Stomach smooth muscle (tissue), 2 donors: ENCODE measurements around the gene ONECUT1.

Source experiments
- H3K27ac ChIP-seq: one replicate; pipeline ENCODE4 v1.7.0; 2013; ENCODE audit warnings: mild to moderate bottlenecking, low read length, inconsistent platforms
- H3K27me3 ChIP-seq, 2 donors: one replicate each; pipeline ENCODE4 v1.7.0; 2013; ENCODE audit warnings: low read length in 2 of 2; ENCODE audit not compliant: insufficient read depth in 2 of 2, control insufficient read depth in 1 of 2
- H3K36me3 ChIP-seq, 2 donors: one replicate each; pipeline ENCODE4 v1.7.0; 2013; ENCODE audit warnings: low read length in 2 of 2; ENCODE audit not compliant: control insufficient read depth in 2 of 2, insufficient read depth in 2 of 2
- H3K4me1 ChIP-seq: one replicate; pipeline ENCODE4 v1.7.0; 2013; ENCODE audit warnings: low read length; ENCODE audit not compliant: control insufficient read depth, insufficient read depth
- H3K4me3 ChIP-seq, 2 donors: one replicate each; pipeline ENCODE4 v1.7.0; 2013; ENCODE audit warnings: low read length in 2 of 2
- H3K9ac ChIP-seq, 2 donors: one replicate each; pipeline ENCODE4 v1.7.0; 2013; ENCODE audit warnings: low read length in 2 of 2, mild to moderate bottlenecking in 1 of 2
- H3K9me3 ChIP-seq, 2 donors: one replicate each; pipeline ENCODE4 v1.7.0; 2013; ENCODE audit warnings: low read length in 2 of 2; ENCODE audit not compliant: control insufficient read depth in 2 of 2
- donor health status: healthy.
- donor health status: Pancreatic carcinoma.

The ONECUT1 gene

DNA sequence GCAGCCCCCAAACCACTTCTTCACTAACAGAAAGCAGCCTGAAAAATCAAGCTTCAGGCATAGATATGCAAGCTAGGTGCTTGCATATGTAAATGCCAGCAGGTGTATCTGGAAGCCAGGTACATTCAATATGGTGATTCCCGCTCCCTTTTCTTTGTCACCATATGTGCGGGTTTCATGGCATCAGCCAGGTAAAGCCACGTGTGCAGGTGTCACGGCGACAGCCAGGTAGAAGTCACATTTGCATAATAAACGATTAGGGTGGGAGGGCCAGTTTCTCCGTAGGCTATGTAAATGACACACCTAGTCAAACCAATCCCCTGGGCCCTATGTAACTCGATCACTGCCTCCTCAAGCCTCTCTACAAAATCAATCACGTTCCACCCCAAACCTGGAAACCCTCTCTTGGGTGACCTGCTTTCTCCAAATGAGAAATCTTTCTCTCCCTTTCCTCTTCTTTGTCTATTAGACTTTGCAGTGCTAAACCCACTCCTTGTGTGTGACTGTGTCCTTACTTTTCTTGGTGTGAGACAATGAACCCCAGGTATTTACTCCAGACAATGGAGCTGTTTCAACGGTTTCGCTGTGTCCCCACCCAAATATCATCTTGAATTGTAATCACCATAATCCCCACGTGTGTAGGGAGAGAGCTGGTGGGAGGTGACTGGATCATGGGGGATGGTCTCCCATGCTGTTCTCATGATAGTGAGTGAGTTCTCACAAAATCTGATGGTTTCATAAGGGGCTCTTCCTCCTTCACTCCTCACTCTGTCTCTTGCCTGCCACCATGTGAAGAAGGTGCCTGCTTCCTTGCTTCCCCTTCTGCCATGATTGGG, 44.6 kb downstream of the ONECUT1 start:
- Histone ChIP-seq H3K27ac (no peak overlapping the region), H3K36me3 (no peaks in the 10 kb centered on the region), H3K4me1 (no peaks in the 10 kb centered on the region), H3K4me3 (no peak overlapping the region), H3K9me3 (no peaks in the 10 kb centered on the region), H3K9ac (no peak overlapping the region), H3K27me3 (peaks cover 5 to 6% of the 10 kb centered on the region in 2 donors)

DNA sequence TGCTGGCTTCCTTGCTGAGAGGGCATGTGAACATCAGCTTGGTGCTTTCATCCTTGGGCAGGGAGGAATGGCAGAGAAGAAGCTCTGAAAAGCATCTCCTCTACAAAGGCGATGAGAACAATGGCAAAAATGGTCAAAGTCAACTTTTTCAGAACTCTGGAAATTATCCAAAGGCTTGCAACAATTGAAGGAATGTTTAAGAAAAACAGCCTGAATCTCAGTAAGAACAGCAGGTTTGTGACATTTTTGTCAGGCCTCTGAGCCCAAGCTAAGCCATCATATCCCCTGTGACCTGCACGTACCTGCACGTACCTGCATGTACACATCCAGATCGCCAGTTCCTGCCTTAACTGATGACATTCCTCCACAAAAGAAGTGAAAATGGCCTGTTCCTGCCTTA, 51.8 kb downstream of the ONECUT1 start:
- no peaks in the 10 kb centered on the region for H3K9me3 ChIP-seq
- H3K36me3 ChIP-seq: no peaks in the 10 kb centered on the region
- H3K27me3 ChIP-seq: no peaks in the 10 kb centered on the region
- no peak overlapping the region for H3K27ac ChIP-seq
- H3K9ac ChIP-seq: no peak overlapping the region
- peaks cover 5% of the 10 kb centered on the region for H3K4me1 ChIP-seq
- H3K4me3 ChIP-seq: no peak overlapping the region

DNA sequence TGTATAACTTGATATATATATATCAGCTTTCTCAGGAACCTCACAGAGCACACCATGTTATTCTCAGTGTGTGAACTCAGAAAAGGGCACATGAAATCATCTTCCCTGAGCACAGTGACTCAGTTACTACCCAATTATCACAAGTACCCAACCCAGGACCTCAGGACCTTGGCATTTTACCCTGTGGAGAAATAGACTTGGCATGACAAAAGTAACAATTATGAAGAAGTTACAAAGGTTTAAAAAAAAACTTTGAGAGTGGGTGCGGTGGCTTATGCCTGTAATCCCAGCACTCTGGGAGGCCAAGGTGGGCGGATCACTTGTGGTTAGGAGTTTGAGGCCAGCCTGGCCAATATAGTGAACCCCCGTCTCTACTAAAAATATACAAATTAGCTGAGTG, 52.4 kb downstream of the ONECUT1 start:
- Histone ChIP-seq H3K36me3 (no peaks in the 10 kb centered on the region), H3K9ac (no peak overlapping the region), H3K4me1 (peaks cover 6% of the 10 kb centered on the region), H3K4me3 (no peak overlapping the region), H3K27ac (no peak overlapping the region), H3K9me3 (no peaks in the 10 kb centered on the region), H3K27me3 (no peaks in the 10 kb centered on the region)

DNA sequence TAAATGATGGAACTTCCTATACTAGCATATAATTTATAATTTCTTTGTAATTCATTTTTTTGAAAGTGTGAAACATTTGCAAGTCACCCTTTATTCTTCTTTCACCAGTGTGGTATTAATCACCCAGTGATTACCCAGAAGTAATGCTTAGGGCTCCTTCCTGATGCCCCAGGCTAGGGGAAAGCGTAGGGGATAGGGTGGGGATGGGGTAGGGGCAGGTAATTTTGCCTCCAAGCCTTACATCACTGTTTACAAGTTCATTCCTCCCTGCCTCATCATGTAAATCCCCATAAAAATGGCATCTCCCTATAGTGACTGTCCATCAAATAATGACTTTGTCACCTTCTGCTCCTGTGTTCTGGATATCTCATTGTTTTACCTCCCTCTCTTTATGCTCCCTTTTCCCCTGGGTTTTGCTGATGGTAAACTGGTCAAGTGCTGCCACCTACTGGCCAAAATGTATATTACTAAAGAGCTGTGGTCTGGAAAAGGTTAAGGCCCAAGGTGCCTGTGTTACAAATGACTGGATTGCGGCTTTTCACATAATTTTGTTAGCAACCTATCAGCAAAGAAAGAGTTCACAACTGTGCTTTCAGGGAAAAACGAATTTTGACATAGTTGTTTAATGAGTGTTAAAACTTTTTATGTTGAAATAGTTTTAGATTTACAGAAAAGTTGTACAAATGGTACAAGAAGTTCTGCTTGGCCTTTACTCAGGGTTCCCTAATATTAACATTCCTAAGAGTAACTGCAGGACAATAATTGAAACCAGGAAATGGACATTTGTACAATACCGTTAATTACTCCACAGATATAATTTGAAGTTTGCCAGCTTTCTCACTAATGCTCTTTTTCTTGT, 54.7 kb downstream of the ONECUT1 start:
- H3K27ac ChIP-seq: no peak overlapping the region
- H3K4me1 ChIP-seq: peaks cover 6% of the 10 kb centered on the region
- no peak overlapping the region for H3K9ac ChIP-seq
- H3K36me3 ChIP-seq: no peaks in the 10 kb centered on the region
- H3K4me3 ChIP-seq: no peak overlapping the region
- H3K27me3 ChIP-seq: peaks cover 0 to 1% of the 10 kb centered on the region in 2 donors
- H3K9me3 ChIP-seq: no peaks in the 10 kb centered on the region

DNA sequence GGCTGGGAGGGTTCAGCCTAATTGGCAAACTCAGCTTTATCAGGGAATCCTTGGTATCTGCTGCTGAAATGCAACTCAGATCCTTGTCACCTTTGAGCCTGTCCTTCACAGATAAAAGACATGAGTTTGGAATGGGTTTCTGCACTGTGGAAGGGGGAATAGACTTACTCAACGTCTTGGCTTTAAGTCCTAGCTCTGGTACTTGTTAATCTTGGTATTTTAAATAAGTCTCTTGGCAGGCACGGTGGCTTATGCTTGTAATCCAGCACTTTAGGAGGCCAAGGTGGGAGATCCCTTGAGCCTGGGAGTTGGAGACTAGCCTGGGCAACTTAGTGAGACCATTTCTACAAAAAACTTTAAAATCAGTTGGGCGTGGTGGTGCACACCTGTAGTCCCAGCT, 55.8 kb downstream of the ONECUT1 start:
- no peak overlapping the region for H3K4me3 ChIP-seq

DNA sequence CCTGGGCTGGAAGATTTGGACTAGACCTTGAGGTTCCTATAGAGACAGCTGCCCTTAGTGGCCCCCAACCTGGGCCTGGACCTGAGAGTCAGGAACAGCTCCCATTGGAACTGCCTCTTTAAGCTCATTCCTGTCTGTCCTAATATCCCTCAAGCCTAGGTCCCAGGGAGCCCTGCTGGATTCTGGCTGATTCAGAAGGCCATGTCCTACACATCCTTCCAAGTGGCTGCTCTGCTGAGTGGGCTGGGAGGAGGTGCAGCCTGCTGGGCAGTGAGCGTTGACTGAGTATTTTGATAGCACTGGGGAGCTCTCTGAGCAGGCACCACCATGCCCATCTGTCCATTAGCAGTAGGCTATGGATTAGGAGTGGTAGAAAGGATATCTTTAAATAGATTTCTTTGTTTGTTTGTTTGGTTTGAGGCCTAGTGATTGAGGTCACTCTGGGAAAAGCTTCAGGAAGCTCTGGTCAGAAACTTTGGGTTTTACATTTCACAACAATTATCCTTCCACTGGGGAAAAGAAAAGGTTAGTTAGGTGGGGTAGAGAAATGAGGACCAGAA, 56.4 kb downstream of the ONECUT1 start:
- Histone ChIP-seq H3K27ac (no peak overlapping the region), H3K9me3 (no peaks in the 10 kb centered on the region), H3K4me3 (no peak overlapping the region), H3K27me3 (peaks cover 0 to 2% of the 10 kb centered on the region in 2 donors), H3K36me3 (no peaks in the 10 kb centered on the region), H3K9ac (no peak overlapping the region), H3K4me1 (peaks cover 6% of the 10 kb centered on the region)

More for the DNA sequence above, 55.8 kb downstream of the ONECUT1 start:
- Histone ChIP-seq H3K4me1 (peaks cover 6% of the 10 kb centered on the region), H3K9ac (no peak overlapping the region), H3K36me3 (no peaks in the 10 kb centered on the region), H3K27me3 (peaks cover 0 to 2% of the 10 kb centered on the region in 2 donors), H3K9me3 (no peaks in the 10 kb centered on the region), H3K27ac (no peak overlapping the region)

DNA sequence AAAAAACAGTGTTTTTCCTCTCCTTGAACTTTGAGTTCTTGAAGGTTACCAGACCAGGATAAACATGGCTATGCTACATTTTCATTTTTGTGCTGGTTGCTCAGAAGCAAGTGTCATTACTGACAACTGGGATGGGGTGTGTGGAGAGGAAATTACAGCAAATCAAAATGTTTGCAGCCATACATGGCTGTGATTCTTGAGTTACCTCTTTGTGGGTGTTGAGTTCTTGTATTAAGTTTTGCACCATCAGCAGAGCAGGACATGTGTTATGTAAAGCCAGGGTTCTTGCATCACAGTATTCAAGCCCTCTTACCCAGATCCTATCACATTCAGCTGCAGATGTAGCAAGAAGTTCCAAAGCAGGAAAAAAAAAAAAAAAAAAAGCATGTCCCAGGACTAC, 57.0 kb downstream of the ONECUT1 start:
- Histone ChIP-seq H3K27me3 (peaks cover 0 to 2% of the 10 kb centered on the region in 2 donors), H3K27ac (no peak overlapping the region), H3K9ac (no peak overlapping the region), H3K9me3 (no peaks in the 10 kb centered on the region), H3K4me3 (no peak overlapping the region), H3K36me3 (no peaks in the 10 kb centered on the region), H3K4me1 (peaks cover 6% of the 10 kb centered on the region)

DNA sequence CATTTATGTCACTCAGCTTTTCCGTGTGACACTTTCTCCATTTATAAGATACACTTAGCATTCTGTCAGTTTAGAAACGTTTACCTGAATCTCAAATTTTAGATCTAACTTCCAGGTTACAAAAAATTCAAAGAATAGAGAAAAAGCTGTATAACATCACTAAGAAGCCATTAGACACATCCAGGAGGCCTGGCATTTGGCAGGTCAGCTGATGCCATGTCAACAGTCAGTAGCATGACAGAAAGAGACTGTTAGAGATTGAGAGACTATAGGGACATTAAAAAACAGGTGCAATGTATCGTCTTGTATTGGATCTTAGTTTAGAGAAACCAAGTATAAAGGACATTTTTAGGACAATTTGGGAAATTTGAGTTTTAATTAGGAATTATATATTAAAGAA, 57.6 kb downstream of the ONECUT1 start:
- no peaks in the 10 kb centered on the region for H3K9me3 ChIP-seq
- H3K36me3 ChIP-seq: no peaks in the 10 kb centered on the region
- no peak overlapping the region for H3K27ac ChIP-seq
- H3K4me1 ChIP-seq: peaks cover 6% of the 10 kb centered on the region
- H3K9ac ChIP-seq: no peak overlapping the region
- peaks cover 0 to 2% of the 10 kb centered on the region in 2 donors for H3K27me3 ChIP-seq
- no peak overlapping the region for H3K4me3 ChIP-seq

DNA sequence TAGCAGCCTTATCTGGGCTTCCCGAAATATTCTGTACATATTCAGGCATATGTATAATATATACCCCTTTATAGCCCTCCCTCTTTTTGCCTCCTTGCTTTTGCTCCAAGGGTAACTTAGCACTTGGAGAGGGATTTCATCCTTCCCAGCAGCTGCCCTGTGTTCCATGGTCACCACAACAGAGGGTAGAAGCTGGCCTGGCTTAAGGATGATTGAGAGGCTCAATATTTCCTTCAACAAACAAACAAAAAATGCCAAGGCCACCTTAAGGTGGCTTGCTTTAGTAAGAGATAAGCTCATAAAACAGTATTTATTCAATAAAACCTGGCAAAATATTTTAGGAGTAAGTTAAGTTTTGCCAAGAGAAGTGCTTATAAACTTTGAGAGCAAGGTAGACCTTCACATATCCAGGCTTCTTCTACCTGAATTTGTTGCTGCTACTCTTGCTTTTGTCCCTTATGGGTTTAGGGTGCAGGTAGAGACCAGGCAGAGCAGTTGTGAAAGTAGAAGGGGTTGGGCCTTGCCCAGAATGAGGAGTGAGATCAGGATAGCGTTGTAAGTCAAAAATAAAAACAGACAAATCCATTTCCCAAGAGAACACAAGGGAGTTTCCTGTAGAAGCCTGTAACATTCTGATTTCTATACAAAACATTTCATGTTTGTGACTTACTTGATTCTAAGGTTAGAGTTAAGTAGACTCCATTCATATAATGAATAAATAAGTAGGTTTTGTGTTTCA, 58.2 kb downstream of the ONECUT1 start:
- peaks cover 0 to 2% of the 10 kb centered on the region in 2 donors for H3K27me3 ChIP-seq
- no peaks in the 10 kb centered on the region for H3K9me3 ChIP-seq
- no peak overlapping the region for H3K9ac ChIP-seq
- H3K4me3 ChIP-seq: no peak overlapping the region
- no peak overlapping the region for H3K27ac ChIP-seq
- H3K36me3 ChIP-seq: no peaks in the 10 kb centered on the region
- peaks cover 6% of the 10 kb centered on the region for H3K4me1 ChIP-seq

DNA sequence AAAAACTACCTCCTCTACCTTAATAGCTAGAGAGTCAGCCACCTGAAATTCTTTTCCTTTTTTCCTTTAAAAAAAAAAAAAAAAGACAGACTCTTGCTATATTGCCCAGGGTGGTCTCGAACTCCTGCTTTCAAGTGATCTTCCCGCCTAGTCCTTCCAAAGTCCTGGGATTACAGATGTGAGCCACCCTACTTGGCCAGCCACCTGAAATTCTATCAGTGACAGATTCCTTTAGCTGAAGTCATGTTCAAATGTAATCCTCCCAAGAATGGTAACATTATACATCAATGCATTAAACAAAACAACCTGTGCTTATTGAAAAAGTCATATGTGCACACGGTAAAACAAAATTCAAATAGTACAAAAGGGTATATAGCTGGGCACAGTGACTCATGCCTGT, 59.1 kb downstream of the ONECUT1 start:
- no peak overlapping the region for H3K27ac ChIP-seq
- H3K4me3 ChIP-seq: no peak overlapping the region
- H3K9ac ChIP-seq: no peak overlapping the region
- no peaks in the 10 kb centered on the region for H3K9me3 ChIP-seq
- peaks cover 0 to 2% of the 10 kb centered on the region in 2 donors for H3K27me3 ChIP-seq
- no peaks in the 10 kb centered on the region for H3K36me3 ChIP-seq
- H3K4me1 ChIP-seq: peaks cover 6% of the 10 kb centered on the region
